H1 (cell line): ENCODE measurements around the gene PFDN5. TPM values are rescaled to one million over a fixed set of nuclear protein-coding genes. Genes with fewer than 3 reads are reported as not detected.

Experiments
- CHD1 ChIP-seq: IDR thresholded peaks from 2 replicates; pipeline ENCODE4 v1.6.1; 2012; ENCODE audit warnings: low read depth, low read length, improper control_type of control experiment
- RAD21 ChIP-seq, 2 experiments: IDR thresholded peaks in 1 of 2; conservative IDR thresholded peaks in 1 of 2; 2 replicates each; pipeline ENCODE4 v1.6.1; 2011; ENCODE audit warnings: low read depth in 2 of 2, low read length in 2 of 2, improper control_type of control experiment in 1 of 2, inconsistent platforms in 1 of 2, mild to moderate bottlenecking in 1 of 2, moderate library complexity in 1 of 2
- TCF12 ChIP-seq: IDR thresholded peaks from 2 replicates; pipeline ENCODE4 v1.6.1; 2011; ENCODE audit warnings: low read depth, mild to moderate bottlenecking, low read length
- polyA plus RNA-seq, 7 experiments: library from polyadenylated mRNA; depleted of rRNA in 3 of 7; stranded (reverse) in 5 of 7; unstranded in 2 of 7; fragments of >200 nt in 5 of 7; fragments of 200-250 nt in 2 of 7; gene quantifications; 1 replicate in 5 of 7; 2 replicates in 1 of 7; 4 replicates in 1 of 7; pipeline versions ENCODE4 v1.2.1 to v1.2.3, GENCODE V29; 2011 to 2013; ENCODE audit warnings: missing spikeins in 2 of 7, mixed read lengths in 2 of 7
- total RNA-seq: library from RNA; stranded (reverse); fragmentation: NEBNext Ultra II Directional; extraction: Animal tissue kit (Norgen Biotek cat#: 25700); gene quantifications from 2 replicates; pipeline ENCODE4 v1.2.1, GENCODE V29; 2021

Gene PFDN5
- total and polyA plus RNA-seq, 2 of the 8 experiments (the other 6 are each of a cell fraction or from before 2014, with no cell fraction given), result 290 to 630 TPM

DNA sequence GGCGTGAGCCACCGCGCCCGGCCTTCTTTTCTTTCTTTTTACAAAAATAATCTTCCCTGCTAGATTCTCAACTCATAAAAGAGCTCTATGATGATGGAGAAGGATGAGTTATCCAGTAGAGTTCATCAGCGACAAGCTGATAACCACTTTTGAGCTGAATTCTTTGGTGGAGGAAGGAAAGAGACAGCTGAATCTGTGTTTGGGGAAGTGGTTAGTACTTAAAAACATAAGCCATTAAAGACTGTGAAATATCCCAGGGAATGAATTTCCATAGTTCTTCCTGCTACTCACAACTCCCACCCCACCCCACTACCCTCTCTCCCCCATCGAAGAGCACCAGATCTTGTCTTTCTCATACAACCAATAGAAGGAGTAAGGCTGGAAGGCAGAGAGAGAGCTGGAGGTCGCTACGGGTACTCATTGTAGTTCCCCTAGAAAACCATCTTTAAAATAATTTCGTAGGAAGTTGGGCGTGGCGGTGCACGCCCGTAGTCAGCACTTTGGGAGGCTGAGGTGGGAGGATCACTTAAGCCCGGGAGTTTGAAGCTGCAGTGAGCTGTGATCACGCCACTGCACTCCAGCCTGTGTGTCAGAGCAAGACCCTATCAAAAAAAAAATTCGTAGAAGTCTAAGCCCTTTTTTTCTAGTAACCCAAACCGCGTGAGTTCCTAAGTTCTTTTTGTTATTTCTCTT, 27.9 kb upstream of the PFDN5 start (continued):
- TF ChIP-seq TCF12 (no peak), RAD21 (IDR thresholded peaks at IDR 0.05 in 1 of 2, conservative IDR thresholded peaks at IDR 0.05 in 1 of 2; ENCODE audit: low read depth in 2 of 2, low read length in 2 of 2) (no peak), CHD1 (no peak)
